NCI-H1105 (cell line): ENCODE results near the gene NLRP1.

Experiments
- DNase-seq: peaks from one replicate; lab custom pipeline; 2025; lab: John Stamatoyannopoulos, UW

The NLRP1 gene

DNA sequence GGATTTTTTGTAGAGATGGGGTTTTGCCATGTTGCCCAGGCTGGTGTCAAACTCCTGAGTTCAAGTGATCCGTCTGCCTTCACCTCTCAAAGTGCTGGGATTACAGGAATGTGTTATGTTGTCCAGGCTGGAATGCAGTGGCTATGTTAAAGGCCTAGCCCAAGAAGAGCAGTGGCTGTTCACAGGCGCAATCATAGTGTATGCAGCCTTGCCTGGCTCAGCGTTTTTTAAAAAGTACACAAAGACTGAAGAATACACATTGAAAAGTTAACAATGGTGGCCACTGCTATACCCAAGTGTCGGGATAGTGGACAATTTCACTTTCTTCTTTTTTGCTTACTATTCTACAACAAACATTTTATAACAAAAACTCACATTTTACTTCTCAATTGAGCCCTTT is 105.3 kb downstream of the NLRP1 start:
- DNase-seq: no peak

DNA sequence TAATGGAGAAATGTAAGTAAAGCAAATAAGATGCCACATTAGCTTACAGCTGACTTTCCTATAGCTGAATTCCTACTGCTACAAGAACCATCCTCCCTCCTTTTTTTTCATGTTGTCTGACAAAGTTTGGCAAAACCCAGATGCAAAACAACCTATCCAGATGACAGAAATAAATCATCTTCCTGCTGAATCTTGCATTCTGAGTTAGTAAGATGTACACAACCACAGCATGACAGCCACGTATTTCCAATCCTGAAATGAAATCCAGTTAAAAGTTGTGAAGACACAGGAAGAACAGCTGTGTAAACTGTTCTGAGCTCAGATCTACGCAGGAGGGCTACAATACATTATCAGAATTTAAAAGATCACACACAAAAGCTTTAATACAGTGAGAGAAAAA is 110.4 kb downstream of the NLRP1 start:
- no peak for DNase-seq

DNA sequence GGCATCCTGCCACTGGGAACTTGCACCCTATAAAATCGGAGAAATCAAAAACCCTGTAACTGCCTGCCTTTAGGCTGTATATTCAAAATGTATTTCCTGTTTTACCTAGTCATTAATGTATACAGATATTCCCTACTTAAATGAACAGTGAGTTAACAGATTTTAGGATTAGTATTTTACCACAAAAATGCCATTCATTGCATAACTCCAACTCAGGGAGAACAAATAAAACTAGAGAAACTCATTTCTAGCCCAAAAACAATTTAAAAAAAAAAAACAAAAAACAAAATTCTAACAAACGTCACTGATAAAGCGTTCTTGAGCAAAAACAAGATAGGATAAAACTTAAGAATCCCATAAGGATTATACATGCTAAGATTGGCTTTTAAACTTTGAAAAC is 111.8 kb downstream of the NLRP1 start:
- DNase-seq: no peak

DNA sequence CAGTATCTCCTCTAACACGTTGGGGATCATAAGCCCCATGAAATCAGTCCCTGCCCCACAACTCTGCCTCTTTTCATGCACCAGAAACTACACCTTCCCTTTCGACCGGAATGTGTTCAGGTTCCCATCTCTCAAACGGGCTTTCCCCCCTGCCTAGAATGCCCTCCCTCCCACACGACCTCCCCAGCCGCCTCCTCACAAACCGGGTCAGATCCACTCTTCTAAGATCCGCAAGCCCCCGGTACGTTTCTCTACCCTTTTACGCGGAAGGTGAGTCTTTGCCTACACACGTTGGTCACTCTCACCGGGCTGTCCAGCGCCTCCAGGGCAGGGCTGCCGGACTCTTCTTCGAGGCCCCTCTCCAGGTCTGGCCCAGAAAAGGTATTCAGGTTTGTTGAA is 116.2 kb downstream of the NLRP1 start:
- DNase-seq: no peak

DNA sequence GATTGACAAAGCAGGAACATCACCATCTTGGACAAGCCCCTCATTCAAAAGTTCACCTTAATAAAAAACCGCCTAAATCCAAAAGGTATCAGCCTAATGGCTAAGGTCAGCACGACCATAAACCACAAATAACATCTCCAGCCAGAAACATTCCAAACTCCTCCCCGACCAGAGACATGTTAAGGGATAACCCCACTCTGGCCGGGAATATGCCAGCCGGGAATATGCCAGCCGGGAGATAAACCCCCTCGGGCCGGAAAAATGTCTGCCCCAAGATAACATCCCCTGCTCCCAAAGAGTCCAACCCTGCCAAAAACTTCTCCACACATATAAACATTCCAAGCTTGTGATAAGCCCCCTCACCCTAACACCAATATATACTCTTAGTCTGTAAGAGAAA is 116.9 kb downstream of the NLRP1 start:
- no peak for DNase-seq

DNA sequence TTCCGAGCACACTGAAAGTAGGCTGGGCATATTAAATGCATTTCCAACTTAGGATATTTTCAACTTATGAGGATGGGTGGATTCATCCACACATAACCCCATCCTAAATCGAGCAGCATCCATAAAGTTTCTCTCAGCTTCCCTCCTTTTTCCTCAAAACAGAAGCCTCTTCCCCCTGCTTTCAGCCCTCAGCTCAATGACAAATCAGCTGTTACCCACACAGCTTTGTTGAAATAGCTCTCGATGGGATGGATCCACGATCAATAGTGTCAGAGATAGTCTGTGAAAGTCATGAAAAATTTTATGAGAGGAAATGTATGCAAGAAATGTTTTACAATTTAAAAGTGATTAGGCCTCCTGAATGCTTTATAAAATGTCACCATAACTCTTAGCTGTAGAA is 118.0 kb downstream of the NLRP1 start:
- DNase-seq: no peak

DNA sequence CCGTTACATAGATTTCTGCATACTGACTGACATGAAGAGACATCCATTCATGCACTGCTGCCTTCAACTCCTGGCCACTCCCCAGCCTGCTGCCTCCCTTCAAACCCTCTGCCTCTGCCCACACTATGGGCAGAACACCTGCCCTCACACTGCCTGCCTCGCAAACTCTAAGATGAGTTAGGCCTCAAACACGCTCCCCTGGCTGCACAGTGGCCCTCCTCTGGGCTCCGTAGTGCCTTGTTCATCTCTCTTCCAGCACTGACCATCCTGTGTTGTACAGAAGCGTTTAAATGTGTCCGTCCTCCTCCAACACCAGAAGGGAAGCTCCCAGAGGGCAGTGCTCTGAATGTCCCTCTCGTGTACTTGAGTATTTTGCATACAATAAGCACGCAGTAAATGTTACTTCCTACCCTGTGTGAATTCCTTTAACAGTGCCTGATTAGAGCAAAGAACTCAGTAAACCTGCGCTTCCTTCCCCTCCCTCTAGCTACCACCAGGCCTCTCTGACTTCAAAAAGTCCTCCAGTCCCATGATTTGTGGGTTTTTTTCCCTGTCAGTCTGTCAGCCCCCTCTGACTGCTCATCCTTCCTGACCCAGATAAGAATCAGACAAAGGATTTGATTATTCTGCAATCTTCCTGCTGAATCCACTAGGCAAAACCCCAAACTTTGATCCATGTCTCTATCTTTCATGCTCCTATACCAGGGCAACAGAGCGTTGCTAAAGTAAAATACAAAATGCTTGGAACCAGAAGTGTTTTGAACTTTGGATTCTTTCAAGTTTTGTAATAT is 119.4 kb downstream of the NLRP1 start:
- no peak for DNase-seq
